Activated CD8-positive, alpha-beta memory T cell treated with anti-CD3 and anti-CD28 coated beads for 4 hours (primary cell): ENCODE data around the gene WDR59.
"Not testable (repeated sequence)": the region's sequence is repeated elsewhere in the genome, so short reads cannot be mapped to it uniquely, and the experiment has no call there.

Experiments
- DNase-seq, 2 donors: peaks; one replicate each; pipeline ENCODE4 v3.0.0-alpha.2; 2020; ENCODE audit warnings: low read depth in 2 of 2

Gene WDR59

GRCh38 chr16:75011634-75012307 lies 26.8 kb upstream of the WDR59 start:
- peak in 1 of 2 donors; percentile 19 for DNase-seq

- DNase-seq = no peak
Observed at GRCh38 chr16:75010427-75010826, 25.5 kb upstream of the WDR59 start.

GRCh38 chr16:75007443-75007842 lies 22.5 kb upstream of the WDR59 start:
- DNase-seq = no peak

DNA sequence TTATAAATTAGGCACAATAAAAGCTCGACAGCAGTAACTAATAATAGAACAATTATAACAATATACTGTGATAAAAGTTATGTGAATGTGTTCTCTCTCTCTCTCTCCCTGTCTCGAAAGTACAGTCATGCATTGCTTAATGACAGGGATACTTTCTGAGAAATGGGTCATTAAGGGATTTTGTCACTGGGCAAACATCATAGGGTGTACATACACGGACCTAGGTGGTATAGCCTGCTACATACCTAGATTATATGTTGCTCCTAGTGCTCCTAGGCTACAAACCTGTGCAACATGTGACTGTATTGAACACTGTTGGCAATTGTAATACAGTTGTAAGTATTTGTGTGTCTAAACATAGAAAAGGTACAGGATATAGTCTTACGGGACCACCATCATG lies 20.8 kb upstream of the WDR59 start:
- DNase-seq = no peak

- DNase-seq = no peak
Observed at GRCh38 chr16:75004460-75004859, 19.5 kb upstream of the WDR59 start.

- no peak for DNase-seq
Observed at GRCh38 chr16:75003931-75004330, 19.0 kb upstream of the WDR59 start.

DNA sequence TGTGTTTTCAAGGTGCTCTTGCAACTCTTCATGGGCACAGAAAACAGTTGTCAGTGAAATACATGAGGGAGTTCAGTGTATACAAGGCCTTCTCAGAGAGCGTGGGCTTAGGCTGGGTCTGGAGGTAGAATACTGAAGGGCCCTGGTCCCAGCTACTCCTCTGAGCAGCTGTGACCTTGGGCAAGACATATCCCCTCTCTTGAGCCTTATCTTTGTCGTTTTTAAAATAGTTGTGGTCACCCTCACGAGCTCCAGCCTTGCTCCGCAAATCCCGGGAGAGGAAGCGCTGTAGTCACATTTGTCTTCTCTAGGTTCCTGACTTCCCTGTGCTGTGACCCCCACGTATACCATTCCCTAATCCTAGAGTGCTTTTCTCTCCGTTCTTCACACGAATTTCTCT lies 17.6 kb upstream of the WDR59 start:
- DNase-seq = no peak

DNA sequence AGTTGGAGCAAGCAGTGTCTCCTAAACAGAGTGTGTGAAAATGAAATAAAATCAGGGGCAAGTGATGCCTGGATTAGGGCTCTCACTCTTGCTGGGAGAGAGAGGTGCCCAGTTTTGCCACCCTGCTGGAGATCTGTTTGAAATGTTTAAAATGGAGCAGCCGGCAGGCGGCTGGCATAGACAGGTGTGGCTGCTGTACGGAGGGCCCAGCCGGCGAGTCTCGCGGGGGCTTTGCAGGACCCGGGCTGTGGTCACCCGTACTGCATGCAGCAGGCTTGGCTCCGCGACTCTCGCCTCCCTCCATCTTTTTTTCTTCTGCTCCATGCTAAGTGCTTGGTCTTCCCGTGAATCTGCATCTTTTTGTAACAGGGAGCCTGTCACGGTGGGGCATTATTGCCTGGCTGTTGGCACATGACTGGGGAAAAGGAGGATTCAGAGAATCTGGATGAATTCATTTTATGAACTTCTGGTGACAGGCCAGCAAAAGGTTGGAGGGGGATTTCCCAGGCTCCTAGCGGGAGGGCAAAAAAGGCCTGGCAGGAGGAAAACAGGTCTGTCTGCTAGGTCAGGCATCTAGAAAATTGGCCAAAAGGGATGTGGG lies 15.7 kb upstream of the WDR59 start:
- DNase-seq = no peak

- DNase-seq = no peak
Observed at GRCh38 chr16:74999609-75000480, 14.9 kb upstream of the WDR59 start.

DNA sequence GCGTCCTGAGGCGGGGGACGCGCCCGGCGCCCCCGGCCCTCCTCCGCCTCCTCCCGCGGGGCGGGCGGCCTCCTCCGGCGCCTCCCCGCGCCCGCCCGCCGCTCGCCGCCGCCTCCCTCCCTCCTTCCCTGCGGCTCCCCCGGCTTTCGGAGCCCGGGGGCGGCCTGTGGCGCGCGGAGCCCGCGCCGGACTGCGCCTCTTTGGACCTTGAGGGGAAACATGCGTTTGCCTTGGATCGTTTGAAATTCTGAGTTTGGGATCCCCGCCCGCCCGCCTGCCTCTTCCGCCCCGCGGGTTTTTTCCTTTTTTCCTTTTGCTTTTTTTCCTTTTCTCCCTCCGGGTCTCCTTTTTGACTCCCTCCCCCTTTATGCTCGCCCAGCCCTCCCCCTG lies 14.3 kb upstream of the WDR59 start:
- no peak for DNase-seq

- DNase-seq = peak; percentile 57 to 64
Observed at GRCh38 chr16:74998481-74999218, 13.7 kb upstream of the WDR59 start, which contains the start of gene ZNRF1. Gene ZNRF1 (plus strand): TSS chr16:74999024. CDS start chr16:74999672, 648 bp downstream.

DNA sequence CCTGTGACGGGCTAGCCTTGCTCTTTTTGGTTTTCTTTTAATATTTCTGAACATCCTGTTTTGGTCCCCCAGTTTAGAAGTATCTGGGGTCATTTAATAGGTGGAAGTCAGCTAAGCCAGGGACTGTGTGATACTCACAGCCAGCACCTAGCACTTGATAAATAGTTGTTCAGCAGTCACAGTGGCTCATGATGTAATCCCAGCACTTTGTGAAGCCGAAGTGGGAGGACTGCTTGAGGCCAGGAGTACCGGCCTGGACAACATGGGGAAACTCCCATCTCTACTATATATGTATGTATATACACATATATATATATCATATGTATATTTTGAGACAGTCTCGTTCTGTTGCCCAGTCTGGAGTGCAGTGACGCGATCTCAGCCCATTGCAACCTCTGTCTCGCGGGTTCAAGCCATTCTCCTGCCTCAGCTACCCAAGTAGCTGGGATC lies 12.1 kb upstream of the WDR59 start:
- DNase-seq = no peak

- DNase-seq = no peak
Observed at GRCh38 chr16:74995986-74996385, 11.1 kb upstream of the WDR59 start.

GRCh38 chr16:74991593-74992403 lies 6.9 kb upstream of the WDR59 start:
- no peak for DNase-seq

DNA sequence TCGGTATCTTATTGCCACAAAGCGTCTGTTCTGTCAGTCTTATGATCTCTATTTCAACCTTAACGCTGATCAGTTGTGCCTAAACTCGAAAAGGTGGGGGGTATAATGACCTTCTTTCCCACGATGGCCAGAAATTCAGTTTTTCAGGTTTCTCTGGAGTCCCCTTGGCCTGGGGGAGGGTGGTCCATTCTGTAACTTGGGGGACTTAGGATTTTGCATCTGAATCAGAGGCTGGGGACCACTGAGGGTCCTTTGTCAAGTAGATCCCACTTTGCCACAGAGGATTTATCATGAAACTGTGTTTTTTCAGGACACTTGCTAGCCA lies 6.3 kb upstream of the WDR59 start:
- DNase-seq = no peak

DNA sequence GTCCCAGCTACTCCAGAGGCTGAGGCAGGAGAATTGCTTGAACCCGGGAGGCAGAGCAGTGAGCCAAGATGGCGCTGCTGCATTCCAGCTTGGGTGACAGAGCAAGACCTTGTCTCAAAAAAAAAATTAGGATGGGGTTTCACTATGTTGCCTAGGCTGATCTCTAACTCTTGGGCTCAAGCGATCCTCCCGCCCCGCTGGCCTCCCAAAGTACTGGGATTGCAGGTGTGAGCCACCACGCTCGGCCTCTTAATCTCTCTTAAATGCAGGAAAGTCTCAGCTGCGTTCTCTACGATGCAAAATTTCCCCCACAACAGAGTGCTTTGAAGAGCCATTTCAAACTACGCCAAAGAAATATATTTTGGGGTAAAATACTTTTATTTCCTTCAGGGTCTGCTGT lies 5.9 kb upstream of the WDR59 start:
- DNase-seq = no peak

DNA sequence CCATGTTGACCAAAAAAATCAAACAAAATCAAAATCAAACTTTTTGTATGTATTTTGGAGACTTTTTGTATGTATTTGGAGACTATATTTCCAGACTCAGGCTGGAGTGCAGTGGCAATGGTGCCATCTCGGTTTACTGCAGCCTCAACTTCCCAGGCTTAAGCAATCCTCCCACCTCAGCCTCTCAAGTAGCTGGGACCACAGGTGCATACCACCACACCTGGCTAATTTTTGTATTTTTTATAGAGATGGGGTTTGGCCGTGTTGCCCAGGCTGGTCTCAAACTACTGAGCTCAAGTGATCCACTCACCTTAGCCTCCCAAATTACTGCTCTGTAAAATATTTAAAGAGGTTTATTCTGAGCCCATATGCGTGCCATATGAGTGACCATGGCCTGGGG lies 4.9 kb upstream of the WDR59 start:
- not testable (repeated sequence) for DNase-seq

GRCh38 chr16:74987027-74987681 lies 2.2 kb upstream of the WDR59 start:
- no peak for DNase-seq

DNA sequence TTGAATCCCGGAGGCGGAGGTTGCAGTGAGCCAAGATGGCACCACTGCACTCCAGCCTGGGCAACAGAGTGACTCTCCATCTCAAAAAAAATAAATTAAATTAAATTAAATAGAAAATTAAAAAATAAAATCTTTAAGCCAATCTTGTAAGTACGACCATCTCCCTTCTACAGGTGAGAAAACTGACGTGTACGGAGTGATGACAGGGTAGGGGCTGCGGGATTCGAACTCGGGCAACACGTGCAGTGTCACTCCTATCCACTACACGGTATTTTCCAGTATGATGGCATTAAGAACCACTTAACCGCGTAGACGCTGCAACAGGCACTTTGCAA lies 762 bp downstream of the WDR59 start:
- DNase-seq = no peak

- DNase-seq = no peak
Observed at GRCh38 chr16:74982256-74982655, 2.7 kb downstream of the WDR59 start.

- DNase-seq = no peak
Observed at GRCh38 chr16:74975591-74975990, 9.3 kb downstream of the WDR59 start.
